GM13977 (cell line): ENCODE measurements around the gene CCDC13.

ENCODE experiments used
- DNase-seq: peaks from one replicate; pipeline ENCODE4 v3.0.0; 2012; ENCODE audit warnings: low spot score
- in situ Hi-C: fragments of 300-500 bp; cut with MboI; formaldehyde crosslinking; loops from one replicate; pipeline ENCODE4 v1.12.0; 2022; ENCODE audit warnings: low sequenced_read_pairs, low pct_unique_long_range_greater_than_20kb, mixed read lengths, inconsistent platforms; ENCODE audit not compliant: unreplicated experiment
- TF ChIP-seq, protein P1 (sequence below): IDR thresholded peaks from 2 replicates; pipeline ENCODE4 v1.5.1; 2012; ENCODE audit warnings: mild to moderate bottlenecking, control low read depth; ENCODE audit not compliant: insufficient read depth; ENCODE audit errors: extremely low read depth, missing control alignments

The CCDC13 gene

DNA sequence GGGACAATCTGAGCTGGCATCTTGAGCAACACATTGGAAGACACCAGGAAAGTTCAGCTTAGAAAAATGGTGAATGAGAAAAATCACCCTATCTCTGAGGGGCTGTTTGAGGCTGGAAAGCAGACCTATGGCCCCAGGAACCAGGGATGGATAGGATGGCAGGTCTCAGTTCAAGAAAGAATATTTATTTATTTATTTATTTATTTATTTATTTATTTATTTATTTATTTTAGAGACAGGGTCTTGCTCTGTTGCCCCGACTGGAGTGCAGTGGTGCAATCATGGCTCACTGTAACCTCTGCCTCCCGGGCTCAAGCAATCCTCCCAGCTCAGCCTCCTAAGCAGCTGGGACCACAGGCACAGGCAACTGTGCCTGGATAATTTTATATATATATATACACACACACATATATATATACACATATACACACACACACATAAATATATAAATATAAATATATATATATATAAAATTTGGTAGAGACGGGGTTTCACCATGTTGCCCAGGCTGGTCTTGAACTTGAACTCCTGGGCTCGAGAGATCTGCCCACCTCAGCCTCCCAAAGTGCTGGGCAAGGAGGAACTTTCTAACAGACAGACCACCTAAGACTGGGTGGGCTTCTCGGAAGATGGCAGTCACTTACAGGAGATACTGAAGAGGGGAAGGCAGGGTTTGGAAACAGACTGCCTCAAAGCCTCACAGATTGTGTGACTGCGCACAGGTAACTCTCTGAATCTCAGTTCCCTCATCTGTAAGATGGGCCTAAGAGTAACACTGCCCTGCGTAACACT, 29.7 kb downstream of the CCDC13 start:
- TF ChIP-seq, protein P1, sequence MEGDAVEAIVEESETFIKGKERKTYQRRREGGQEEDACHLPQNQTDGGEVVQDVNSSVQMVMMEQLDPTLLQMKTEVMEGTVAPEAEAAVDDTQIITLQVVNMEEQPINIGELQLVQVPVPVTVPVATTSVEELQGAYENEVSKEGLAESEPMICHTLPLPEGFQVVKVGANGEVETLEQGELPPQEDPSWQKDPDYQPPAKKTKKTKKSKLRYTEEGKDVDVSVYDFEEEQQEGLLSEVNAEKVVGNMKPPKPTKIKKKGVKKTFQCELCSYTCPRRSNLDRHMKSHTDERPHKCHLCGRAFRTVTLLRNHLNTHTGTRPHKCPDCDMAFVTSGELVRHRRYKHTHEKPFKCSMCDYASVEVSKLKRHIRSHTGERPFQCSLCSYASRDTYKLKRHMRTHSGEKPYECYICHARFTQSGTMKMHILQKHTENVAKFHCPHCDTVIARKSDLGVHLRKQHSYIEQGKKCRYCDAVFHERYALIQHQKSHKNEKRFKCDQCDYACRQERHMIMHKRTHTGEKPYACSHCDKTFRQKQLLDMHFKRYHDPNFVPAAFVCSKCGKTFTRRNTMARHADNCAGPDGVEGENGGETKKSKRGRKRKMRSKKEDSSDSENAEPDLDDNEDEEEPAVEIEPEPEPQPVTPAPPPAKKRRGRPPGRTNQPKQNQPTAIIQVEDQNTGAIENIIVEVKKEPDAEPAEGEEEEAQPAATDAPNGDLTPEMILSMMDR = no peak
- in situ Hi-C loops = no loop called here

GRCh38 chr3:42742688-42743087, 30.4 kb downstream of the CCDC13 start:
- in situ Hi-C loops = no loop called here
- TF ChIP-seq, protein P1 = no peak

More for the DNA sequence above, 29.7 kb downstream of the CCDC13 start:
- no peak for DNase-seq

GRCh38 chr3:42742259-42742658, 30.8 kb downstream of the CCDC13 start:
- DNase-seq = no peak
- TF ChIP-seq, protein P1 = no peak
- in situ Hi-C loops = no loop called here

More at GRCh38 chr3:42742688-42743087, 30.4 kb downstream of the CCDC13 start:
- no peak for DNase-seq

- TF ChIP-seq, protein P1 = no peak
- DNase-seq = no peak
- in situ Hi-C loops = no loop called here
Measured at GRCh38 chr3:42741796-42742195, 31.3 kb downstream of the CCDC13 start.

- TF ChIP-seq, protein P1 = no peak
- in situ Hi-C loops = no loop called here
- no peak for DNase-seq
Measured at GRCh38 chr3:42739401-42740158, 33.5 kb downstream of the CCDC13 start.

DNA sequence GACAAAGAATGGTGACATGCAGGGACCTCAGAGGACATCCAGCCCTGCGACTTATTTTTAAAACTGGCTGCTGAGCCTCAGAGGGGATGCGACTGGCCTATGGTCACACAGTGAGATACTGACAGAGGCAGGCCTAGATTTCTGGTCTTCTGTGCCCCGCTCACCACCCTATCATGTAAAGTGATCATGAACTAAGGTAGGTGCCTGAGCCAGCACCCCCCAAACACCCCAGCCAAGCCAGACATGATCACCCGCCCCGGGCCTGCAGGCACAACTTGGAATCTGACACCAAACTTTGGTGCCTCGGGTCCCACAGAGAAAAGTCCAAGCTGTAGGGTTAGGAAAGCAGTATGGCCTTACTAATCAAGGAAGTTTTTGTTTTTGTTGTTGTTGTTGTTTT, 36.5 kb downstream of the CCDC13 start:
- TF ChIP-seq, protein P1 = no peak
- DNase-seq = no peak
- in situ Hi-C loops = no loop called here
